Parathyroid adenoma (tissue), 2 donors: ENCODE data around the gene MYRF.

Experiments
- H2AFZ ChIP-seq: fragments of 300-600 bp; sonication (generic); one replicate; pipeline ENCODE4 v1.7.0; 2017; ENCODE audit warnings: antibody characterized with exemption, mild to moderate bottlenecking
- H3K27ac ChIP-seq: fragments of 300-600 bp; sonication (generic); one replicate; pipeline ENCODE4 v1.7.0; 2017
- H3K27me3 ChIP-seq: fragments of 300-600 bp; sonication (generic); one replicate; pipeline ENCODE4 v1.7.0; 2017; ENCODE audit warnings: low read length; ENCODE audit not compliant: control insufficient read depth, insufficient read depth
- H3K36me3 ChIP-seq: fragments of 300-600 bp; sonication (generic); one replicate; pipeline ENCODE4 v1.7.0; 2017; ENCODE audit warnings: low read length; ENCODE audit not compliant: control insufficient read depth, insufficient read depth
- H3K4me1 ChIP-seq: fragments of 300-600 bp; sonication (generic); one replicate; pipeline ENCODE4 v1.7.0; 2017; ENCODE audit warnings: control low read depth
- H3K4me2 ChIP-seq: fragments of 300-600 bp; sonication (generic); one replicate; pipeline ENCODE4 v1.7.0; 2017; ENCODE audit warnings: low read length
- H3K4me3 ChIP-seq: fragments of 300-600 bp; sonication (generic); one replicate; pipeline ENCODE4 v1.7.0; 2017; ENCODE audit warnings: low read depth, low read length
- H3K79me2 ChIP-seq: fragments of 300-600 bp; sonication (generic); one replicate; pipeline ENCODE4 v1.7.0; 2017; ENCODE audit warnings: control low read depth
- H3K9ac ChIP-seq: fragments of 300-600 bp; sonication (generic); one replicate; pipeline ENCODE4 v1.7.0; 2017; ENCODE audit warnings: mild to moderate bottlenecking
- H3K9me3 ChIP-seq: fragments of 300-600 bp; sonication (generic); one replicate; pipeline ENCODE4 v1.7.0; 2017; ENCODE audit warnings: low read length; ENCODE audit not compliant: control insufficient read depth
- TF ChIP-seq, protein P1 (sequence below): fragments of 300-600 bp; sonication (generic); IDR thresholded peaks from one replicate; pipeline ENCODE4 v1.7.0; 2017; ENCODE audit warnings: antibody characterized with exemption, mild to moderate bottlenecking
- donor health status: primary hyperparathyroidism.

MYRF gene

DNA sequence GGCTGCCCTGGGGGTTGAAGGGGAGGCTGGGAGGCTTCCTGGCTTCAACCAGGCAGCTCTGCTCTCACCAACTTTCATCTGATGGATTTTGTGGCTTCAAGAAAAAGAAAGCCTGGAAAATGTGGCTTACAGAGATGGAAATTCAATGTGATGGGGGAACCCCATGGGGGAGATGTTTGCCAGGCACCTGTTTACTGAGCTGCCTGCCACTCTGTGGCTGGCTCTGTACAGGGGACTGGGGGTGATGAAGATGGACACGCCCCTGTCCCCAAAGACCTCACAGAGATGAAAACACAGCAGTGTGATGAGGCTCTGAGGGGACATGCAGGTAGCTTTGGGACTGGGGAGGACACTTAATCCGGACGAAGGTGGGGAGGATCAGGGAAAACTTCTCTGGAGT is 29.9 kb downstream of the MYRF start:
- Histone ChIP-seq H3K36me3 (no peaks in the 10 kb centered on the region), H3K27me3 (no peaks in the 10 kb centered on the region), H3K4me3 (no peak overlapping the region), H3K27ac (no peak overlapping the region), H3K4me2 (no peak overlapping the region), H2AFZ (no peak overlapping the region), H3K9ac (no peak overlapping the region), H3K79me2 (no peaks in the 10 kb centered on the region), H3K9me3 (no peaks in the 10 kb centered on the region), H3K4me1 (no peaks in the 10 kb centered on the region)
- TF ChIP-seq, protein P1, sequence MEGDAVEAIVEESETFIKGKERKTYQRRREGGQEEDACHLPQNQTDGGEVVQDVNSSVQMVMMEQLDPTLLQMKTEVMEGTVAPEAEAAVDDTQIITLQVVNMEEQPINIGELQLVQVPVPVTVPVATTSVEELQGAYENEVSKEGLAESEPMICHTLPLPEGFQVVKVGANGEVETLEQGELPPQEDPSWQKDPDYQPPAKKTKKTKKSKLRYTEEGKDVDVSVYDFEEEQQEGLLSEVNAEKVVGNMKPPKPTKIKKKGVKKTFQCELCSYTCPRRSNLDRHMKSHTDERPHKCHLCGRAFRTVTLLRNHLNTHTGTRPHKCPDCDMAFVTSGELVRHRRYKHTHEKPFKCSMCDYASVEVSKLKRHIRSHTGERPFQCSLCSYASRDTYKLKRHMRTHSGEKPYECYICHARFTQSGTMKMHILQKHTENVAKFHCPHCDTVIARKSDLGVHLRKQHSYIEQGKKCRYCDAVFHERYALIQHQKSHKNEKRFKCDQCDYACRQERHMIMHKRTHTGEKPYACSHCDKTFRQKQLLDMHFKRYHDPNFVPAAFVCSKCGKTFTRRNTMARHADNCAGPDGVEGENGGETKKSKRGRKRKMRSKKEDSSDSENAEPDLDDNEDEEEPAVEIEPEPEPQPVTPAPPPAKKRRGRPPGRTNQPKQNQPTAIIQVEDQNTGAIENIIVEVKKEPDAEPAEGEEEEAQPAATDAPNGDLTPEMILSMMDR: no peak

DNA sequence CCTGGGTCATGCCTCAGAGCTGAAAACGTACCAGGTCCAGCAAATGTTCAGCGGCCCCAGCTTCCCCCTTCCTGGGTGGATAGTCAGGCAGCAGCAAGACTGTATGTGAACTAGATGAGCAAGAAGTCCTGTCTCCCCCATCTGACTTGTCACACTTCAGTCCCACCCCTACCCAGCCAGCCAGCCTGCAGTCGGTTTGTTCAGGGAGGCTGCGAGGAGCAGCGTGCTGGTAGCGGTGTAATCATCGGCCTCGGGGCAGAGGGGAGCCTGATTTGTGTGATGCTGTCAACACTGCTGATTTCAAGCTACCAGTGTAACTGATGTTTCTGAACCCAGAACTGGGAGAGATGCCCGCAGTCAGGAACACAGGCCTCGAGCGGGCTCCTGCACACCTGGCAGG is 30.4 kb downstream of the MYRF start:
- H3K4me1 ChIP-seq: no peaks in the 10 kb centered on the region
- H3K9me3 ChIP-seq: no peaks in the 10 kb centered on the region
- H3K4me2 ChIP-seq: no peak overlapping the region
- no peaks in the 10 kb centered on the region for H3K36me3 ChIP-seq
- no peak overlapping the region for H3K4me3 ChIP-seq
- no peak overlapping the region for H2AFZ ChIP-seq
- no peaks in the 10 kb centered on the region for H3K79me2 ChIP-seq
- TF ChIP-seq, protein P1: no peak
- H3K27ac ChIP-seq: no peak overlapping the region
- no peak overlapping the region for H3K9ac ChIP-seq
- H3K27me3 ChIP-seq: no peaks in the 10 kb centered on the region

DNA sequence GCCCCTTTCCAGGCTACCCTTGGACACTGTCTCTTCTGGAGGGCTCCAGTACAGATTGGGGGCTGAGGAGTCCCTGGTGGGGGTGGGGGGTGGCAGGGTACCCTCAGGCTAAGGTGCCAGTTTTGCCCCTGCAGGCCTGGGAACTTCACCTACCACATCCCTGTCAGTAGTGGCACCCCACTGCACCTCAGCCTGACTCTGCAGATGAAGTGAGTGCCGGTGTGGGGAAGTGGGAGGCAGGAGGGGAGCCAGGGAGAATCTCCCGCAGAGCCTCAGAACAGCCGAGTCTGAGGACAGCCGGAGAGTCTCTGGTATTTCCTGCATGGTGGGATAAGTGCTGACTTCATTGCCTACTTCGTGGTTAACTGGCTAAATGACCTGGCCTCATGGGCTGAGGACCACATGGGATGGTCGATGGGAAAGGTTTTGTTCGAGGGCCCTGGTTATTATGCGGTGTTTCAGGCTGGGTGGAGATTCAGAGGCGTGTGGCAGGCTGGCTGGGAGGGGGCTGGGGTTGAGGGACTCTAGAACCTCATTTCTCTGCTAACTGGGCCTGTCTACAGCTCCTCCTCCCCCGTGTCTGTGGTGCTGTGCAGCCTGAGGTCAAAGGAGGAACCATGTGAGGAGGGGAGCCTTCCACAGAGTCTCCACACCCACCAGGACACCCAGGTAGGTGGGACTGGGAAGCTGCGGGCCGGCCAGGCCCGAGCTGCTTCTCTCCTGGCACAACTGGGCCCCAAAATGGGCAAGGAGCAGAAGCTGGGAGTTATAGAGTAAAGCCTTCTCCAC is 31.5 kb downstream of the MYRF start:
- no peaks in the 10 kb centered on the region for H3K4me1 ChIP-seq
- no peak overlapping the region for H3K4me2 ChIP-seq
- no peak overlapping the region for H2AFZ ChIP-seq
- no peak overlapping the region for H3K9ac ChIP-seq
- H3K79me2 ChIP-seq: no peaks in the 10 kb centered on the region
- H3K27me3 ChIP-seq: no peaks in the 10 kb centered on the region
- H3K9me3 ChIP-seq: no peaks in the 10 kb centered on the region
- no peak overlapping the region for H3K4me3 ChIP-seq
- TF ChIP-seq, protein P1: no peak
- no peak overlapping the region for H3K27ac ChIP-seq
- no peaks in the 10 kb centered on the region for H3K36me3 ChIP-seq

DNA sequence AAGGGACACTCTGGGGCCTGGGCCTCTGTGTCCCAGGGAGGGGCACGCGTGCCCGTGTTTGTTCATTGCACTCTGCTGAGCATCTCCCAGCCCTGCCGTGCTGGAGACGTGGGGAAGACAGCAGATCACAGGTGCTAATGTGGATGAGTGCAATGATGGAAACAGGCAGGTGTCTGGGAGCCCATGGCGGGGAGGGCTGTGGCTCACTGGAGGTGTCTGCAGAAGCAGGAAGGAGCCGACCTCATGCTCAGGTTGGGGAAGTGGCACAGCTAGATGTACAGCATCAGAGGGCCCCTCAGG is 32.0 kb downstream of the MYRF start:
- Histone ChIP-seq H3K4me2 (no peak overlapping the region), H3K4me3 (no peak overlapping the region), H2AFZ (no peak overlapping the region), H3K27ac (no peak overlapping the region), H3K9me3 (no peaks in the 10 kb centered on the region), H3K79me2 (no peaks in the 10 kb centered on the region), H3K9ac (no peak overlapping the region), H3K4me1 (no peaks in the 10 kb centered on the region), H3K36me3 (no peaks in the 10 kb centered on the region), H3K27me3 (no peaks in the 10 kb centered on the region)
- TF ChIP-seq, protein P1: no peak

DNA sequence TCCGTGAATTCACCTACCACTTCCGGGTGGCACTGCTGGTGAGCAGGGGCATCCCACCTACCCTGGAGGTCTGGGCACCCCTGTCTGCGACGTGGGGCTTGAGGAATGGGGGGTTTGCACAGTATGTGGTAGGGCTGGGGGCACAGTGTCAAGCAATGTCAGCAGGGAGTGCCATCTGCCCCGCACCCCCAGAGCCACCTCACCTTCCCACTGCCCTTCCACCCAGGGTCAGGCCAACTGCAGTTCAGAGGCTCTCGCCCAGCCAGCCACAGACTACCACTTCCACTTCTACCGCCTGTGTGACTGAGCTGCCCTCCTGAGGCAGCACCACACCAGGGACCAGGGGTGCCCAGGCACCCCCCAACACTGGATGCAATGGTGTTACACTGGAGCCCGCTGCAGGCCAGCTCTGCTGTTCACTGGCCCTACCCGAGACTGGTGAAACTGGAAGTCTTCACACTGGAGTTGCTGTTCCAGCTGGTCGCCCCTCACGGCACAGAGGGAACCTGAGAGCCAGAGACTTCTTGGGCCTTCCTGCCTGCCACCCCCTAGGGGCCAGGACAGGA is 33.5 kb downstream of the MYRF start:
- H3K27ac ChIP-seq: no peak overlapping the region
- no peak overlapping the region for H2AFZ ChIP-seq
- no peaks in the 10 kb centered on the region for H3K79me2 ChIP-seq
- no peaks in the 10 kb centered on the region for H3K4me1 ChIP-seq
- no peak overlapping the region for H3K4me2 ChIP-seq
- no peaks in the 10 kb centered on the region for H3K27me3 ChIP-seq
- TF ChIP-seq, protein P1: no peak
- no peak overlapping the region for H3K4me3 ChIP-seq
- no peaks in the 10 kb centered on the region for H3K36me3 ChIP-seq
- H3K9me3 ChIP-seq: no peaks in the 10 kb centered on the region
- no peak overlapping the region for H3K9ac ChIP-seq
